Kasumi-1 (cell line): ENCODE measurements around the gene ADSS2.
"Not testable (repeated sequence)": the region's sequence is repeated elsewhere in the genome, so short reads cannot be mapped to it uniquely, and the experiment has no call there.

Experiments
- DNase-seq, 2 experiments: peaks; one replicate each; lab custom pipeline; 2025; lab: John Stamatoyannopoulos, UW

The ADSS2 gene

DNA sequence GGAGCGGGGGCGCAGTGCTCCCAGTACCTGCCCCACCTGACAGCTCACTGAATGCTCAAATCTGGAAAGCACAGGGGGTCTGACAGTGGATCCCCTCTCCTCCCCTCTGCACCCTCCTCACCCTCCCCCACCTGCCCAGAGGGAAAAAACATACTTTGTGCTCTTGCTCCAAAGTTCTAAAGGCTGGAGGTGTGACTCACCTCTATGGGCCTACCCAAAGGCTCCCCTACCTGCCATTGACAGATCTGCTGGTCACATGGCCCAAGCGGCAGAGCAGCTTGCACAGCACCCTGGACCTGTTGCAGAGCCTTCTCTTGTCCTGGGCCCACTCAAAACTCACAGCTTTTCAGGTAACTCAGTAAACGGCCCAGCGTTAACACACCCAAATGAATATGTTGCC, 55.7 kb downstream of the ADSS2 start:
- no peak for DNase-seq

DNA sequence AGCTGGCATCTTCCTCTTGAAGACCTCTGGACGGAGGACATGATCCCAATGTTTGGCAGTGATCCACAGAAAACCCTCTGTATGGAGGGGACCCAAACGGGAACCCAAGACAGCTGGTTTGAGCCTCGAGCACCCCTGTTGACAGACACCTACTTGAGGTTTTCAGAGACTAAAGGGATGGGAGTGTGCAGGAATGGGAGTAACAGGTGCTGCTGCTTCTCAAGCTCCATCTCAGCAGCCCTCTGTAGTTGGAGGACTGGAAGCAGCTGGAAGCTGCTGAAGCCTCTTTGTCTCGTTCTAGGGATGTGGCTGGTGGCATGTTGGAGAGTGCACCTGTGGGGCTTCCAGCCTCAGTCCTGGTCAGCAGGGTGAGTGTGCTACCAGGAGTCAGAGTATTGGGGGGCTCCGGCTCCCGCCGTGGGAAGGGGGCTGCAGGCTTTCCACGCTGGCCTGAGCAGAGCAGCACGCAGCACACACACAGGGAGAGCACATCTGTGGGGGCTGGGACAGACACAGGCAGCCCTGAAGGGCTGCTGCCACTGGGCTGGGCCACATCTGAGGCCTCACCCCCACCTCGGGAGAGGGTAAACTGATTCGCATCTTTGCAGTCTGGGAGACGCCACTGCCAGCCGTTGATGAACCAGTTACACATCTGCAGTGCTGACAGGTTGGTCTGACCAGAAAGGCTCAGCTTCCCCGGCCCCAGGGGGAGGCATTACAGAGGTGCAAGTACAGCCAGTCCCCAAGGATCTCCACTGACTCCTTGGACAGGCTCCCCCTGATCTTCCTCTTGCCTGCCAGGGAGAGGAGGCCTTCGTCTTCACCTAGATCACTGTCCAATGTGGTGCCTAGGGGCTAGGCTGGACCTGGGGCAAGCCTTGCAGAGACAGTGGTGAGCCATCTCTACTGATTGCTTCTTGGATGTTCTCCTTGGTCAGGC, 56.6 kb downstream of the ADSS2 start:
- DNase-seq: no peak

- DNase-seq: no peak
Measured at GRCh38 chr1:244394346-244394745, 57.4 kb downstream of the ADSS2 start.

DNA sequence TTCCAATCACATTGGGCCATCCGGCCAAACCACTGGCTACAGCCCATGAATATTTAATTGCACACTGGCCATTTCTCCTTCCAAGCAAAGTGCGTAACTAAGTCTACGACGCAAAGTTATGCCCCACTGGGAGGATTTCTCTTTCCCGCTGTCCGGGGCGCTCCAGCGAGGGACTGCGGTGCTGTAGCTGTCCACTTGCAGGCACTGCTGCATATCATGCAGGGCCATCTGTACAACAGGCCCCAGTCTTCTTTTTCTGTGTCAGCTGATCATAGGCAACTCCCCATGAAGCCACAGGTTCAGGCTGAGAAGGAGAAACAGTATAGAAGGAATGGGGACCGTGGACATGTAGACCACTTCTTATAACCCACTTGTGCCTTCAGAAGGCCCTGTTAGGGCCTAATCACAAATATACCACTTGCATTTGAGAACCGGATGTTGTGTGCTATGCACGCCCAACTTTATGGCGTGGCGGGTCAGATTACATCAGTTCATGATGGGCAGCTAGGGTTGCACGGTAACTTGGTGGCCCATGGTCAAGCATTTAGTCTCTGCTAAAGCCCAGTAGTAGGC, 58.0 kb downstream of the ADSS2 start:
- no peak for DNase-seq

GRCh38 chr1:244391761-244392160, 59.9 kb downstream of the ADSS2 start:
- no peak for DNase-seq

DNA sequence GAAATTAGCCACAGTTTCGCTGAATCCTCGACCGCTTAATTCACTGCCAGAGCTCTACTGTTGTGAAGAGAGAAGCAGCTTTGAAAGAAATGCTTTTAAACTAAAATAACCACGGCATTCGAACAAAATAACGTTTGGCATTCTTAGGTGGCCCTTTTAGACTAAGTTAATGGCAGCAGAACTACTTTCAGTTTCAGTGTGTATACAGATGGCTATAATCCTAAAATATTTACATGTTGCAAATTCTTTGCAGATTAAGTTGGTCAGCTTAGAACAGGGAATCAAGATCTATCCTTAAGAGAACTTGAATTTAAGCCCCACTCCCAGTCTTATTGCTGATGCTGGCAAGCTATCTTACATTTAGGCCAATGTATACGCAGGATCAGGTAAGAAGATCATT, 62.7 kb downstream of the ADSS2 start:
- no peak for DNase-seq

- no peak for DNase-seq
Measured at GRCh38 chr1:244387415-244387814, 64.3 kb downstream of the ADSS2 start.

GRCh38 chr1:244386595-244386994, 65.1 kb downstream of the ADSS2 start:
- no peak for DNase-seq

- DNase-seq: no peak
Measured at GRCh38 chr1:244384066-244384465, 67.6 kb downstream of the ADSS2 start.

DNA sequence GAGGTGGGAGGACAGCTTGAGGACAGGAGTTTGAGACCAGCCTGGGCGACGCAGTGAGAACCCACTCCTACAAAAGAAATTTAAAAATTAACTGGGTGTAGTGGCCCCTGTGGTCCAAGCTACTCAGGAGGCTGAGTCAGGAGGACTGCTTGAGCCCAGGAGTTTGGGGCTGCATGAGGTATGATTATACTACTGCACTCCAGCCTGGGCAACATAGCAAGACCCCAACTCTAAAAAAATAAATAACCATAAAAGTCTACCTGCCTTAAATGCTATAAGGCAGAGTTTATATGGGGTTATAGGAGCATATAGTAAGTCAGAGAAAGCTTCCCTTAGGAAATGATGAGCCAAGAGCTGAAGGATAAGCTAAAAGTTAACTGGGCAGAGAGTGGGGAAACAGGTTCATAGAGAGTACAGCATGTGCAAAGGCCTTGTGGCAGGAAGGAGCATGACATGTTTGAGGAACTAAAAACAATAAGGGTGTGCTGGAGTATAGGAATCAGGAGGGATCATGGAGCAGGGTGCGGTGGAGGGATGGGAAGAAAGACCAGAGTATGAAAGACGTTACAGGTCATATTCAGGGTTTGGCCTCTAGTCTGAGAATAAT, 68.3 kb downstream of the ADSS2 start:
- DNase-seq: peak; percentile 11 to 24

GRCh38 chr1:244381878-244382565, 69.7 kb downstream of the ADSS2 start:
- DNase-seq: no peak

GRCh38 chr1:244376126-244376525, 75.6 kb downstream of the ADSS2 start:
- no peak for DNase-seq

GRCh38 chr1:244375051-244375450, 76.7 kb downstream of the ADSS2 start:
- DNase-seq: no peak

DNA sequence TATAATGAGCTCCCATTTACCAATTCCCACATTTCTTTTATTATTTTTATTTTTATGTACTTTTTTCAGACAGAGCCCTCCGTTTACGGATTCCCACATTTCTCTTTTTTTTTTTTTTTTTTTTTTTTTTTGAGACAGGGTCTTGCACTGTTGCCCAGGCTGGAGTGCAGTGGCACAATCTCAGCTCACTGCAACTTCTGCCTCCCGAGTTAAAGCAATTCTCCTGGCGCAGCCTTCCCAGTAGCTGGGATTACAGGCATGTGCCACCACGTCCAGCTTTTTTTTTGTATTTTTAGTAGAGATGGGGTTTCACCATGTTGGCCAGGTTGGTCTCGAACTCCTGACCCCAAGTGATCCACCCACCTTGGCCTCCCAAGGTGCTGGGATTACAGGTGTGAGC, 77.2 kb downstream of the ADSS2 start:
- not testable (repeated sequence) for DNase-seq

DNA sequence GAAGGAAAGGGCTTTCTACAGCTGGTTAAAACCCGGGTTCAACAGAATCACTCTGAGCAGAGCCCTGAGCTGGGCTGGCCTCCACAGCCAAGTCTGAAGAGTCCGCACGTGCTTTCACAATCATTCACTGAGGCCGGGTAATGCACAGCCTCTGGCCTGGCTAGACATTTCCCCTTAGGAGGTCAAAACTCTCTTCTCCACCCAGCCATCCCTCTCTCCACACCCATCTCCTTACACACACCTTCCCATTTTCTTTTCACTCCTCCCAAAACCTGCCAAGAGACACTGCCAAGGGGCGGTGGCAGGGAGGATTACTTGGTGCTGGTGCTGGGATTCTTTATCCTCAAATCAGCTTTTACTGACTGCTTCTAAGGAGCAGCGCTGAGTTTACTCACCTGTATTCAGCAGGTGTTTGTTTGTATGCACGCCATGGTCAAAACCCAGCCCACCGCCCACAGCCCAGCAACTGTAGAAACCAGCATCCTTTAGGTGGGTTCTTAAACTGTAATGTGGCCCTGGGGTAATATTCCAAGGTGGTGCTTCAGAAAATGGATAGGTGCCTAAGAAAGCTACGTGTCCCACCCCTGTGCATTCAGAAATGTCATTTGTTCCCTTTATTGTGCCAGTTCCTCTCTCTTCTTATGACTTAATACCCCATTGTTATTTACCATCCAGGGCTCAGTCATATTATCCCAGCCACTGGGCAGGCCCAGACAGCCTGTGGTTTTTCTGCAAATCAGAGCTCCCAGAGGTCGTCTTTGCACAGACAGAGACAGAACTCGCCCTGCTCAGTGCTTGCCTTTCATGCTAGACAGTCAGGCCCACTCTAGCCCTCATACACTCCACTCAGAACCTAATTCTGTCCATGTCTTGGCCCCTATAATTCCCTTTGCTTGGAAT, 80.2 kb downstream of the ADSS2 start:
- DNase-seq: no peak

DNA sequence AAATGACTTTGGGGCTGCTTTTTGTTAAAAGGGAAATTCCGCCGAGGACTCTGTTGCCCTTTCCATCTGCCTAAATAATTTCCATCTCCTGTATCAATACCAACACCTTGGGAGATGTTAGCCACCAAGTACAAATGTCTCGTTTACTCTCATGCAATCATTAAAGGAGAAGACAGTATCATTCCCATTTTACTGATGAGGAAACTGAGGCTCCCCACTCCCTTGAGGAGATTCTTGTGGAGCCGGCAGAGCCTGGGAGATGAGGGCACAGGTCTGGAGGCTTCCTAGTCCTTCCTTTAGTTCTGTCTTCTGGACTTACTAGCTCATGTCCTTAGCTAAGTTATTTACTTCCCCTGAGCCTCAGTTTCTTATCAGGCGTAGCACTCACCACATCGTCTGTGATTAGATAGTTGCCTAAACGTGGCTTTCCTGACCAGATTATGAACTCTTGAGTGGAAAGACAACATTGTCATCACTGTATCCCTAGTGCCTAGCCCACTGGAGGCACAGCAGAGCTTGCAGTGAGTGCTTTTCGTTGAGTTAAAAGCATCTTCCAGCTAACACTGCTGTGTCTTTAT, 81.6 kb downstream of the ADSS2 start:
- no peak for DNase-seq

DNA sequence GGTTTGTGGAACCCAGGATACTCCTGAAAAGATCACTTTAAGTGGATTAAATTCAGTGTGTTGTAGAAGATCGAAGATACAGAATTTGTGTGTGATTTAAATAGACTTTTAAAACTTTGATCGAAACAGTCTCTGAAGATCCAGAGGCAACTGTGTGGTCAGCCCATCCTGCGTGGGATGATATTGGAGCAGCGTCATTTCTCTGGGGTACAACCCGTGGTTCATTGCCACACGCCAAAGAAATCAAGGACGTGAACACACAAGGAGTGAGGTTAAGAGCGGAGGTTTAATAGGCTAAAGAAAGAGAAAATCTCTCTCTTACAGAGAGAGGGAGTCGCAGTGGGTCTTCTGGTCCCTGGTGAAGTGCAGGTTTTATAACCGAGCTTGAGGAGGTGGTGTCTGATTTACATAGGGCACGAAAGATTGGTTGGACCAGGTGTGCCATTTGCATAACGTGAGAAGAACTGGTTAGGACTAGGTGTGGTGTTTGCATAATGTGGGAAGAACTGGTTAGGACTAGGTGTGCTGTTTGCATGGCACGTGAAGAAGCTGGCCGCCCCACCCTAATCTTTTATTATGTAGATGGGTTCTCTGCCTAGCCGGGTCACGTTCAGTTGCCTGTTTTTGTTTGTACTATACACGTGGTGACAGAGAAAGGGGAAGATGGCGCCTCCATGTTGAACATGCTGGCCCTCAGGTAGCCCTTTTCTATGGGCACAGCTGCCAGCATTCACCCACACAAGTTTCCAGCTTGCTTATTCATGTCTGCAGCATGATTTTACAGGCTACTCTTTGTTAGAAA, 82.3 kb downstream of the ADSS2 start:
- DNase-seq: no peak

DNA sequence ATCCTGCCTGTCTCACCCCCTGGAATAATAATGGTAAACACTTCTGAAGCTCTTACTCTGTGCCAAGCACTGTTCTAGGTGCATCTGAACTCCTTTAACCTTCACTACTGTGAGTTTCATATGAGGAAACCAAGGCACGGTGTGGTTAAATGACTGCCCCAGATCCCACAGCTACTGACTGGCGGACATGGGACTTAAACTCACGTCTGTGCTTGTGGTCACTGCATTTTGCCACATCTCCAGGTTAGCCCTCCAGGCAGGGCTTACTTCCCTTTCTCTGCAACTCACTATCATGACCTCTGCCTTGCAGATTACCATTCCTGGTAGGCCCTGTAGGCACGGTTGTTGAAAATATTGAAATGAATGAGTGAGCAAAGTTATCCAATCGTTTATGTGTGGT, 83.4 kb downstream of the ADSS2 start:
- no peak for DNase-seq

DNA sequence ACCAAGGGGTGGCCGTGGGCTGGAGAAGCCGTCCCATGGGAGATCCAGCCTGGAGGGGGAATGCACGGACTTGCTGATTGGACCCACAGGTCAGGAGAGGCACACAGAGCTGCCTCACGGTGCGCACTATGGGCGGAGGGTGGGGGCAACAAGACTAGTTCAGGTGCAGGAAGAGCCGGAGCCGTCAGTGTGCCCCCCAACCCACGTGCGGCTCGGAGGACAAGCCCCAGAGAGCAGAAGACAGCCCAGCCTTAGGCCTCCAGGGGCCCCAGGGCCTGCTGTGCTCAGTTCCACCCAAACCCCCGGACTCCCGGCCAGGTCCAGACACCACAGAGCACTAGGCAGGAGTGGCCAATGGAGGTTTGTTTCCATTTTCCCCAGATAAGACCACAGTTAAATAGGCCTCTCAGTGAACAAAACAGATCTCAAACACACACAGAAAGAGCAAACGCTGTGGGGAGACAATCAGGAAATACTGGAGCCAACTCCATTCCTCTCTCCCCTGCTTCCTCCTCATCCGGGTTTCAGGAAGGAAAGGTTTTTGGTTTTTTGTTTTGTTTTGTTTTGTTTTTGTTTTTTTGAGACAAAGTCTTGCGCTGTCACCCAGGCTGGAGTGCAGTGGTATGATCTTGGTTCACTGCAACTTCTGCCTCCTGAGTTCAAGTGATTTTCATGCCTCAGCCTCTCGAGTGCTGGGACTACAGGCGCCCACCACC, 84.2 kb downstream of the ADSS2 start:
- no peak for DNase-seq

- DNase-seq: no peak
Measured at GRCh38 chr1:244365809-244366208, 85.9 kb downstream of the ADSS2 start.
